ENCODE results near the gene ADD1.

The ADD1 gene

GRCh38 chr4:2804449-2804972 lies 39.1 kb upstream of the ADD1 start:
- no peak overlapping the region for H3K4me3 ChIP-seq (ENCODE audit: low read length)
- H3K9me2 ChIP-seq (replicated peaks; ENCODE audit: control insufficient read depth, low read length): no peaks in the 10 kb centered on the region
- H3F3A ChIP-seq (ENCODE audit: control insufficient read depth, insufficient read depth): no peaks in the 10 kb centered on the region
- H3K27ac ChIP-seq (ENCODE audit: low read depth, low read length): no peak overlapping the region
- no peaks in the 10 kb centered on the region for H3K79me2 ChIP-seq (ENCODE audit: control insufficient read depth, low read length)
- peaks cover 38% of the 10 kb centered on the region for H3K4me1 ChIP-seq (ENCODE audit: control insufficient read depth, low read length)
- no peaks in the 10 kb centered on the region; the same call in 1 of the 2 replicates for H4K20me1 ChIP-seq (ENCODE audit: control insufficient read depth, insufficient read depth, low read depth, low read length)
- H3K36me3 ChIP-seq (ENCODE audit: control insufficient read depth, low read length): no peaks in the 10 kb centered on the region
- H3K27me3 ChIP-seq (ENCODE audit: control insufficient read depth, low read length): peaks cover 7% of the 10 kb centered on the region; the same call in 1 of the 2 replicates
- TF ChIP-seq CTCF (IDR thresholded peaks at IDR 0.05; ENCODE audit: low read depth, low read length, poor library complexity, severe bottlenecking): no peak
- TF ChIP-seq EZH2phosphoT487 (IDR thresholded peaks at IDR 0.05; ENCODE audit: borderline replicate concordance, low read length): no peak
- no peaks in the 10 kb centered on the region for H3K9me3 ChIP-seq (ENCODE audit: control insufficient read depth, insufficient read depth, low read length)
- no peak overlapping the region for H3K4me2 ChIP-seq (ENCODE audit: low read length)

- H3F3A ChIP-seq (ENCODE audit: control insufficient read depth, insufficient read depth): no peaks in the 10 kb centered on the region
- H3K27me3 ChIP-seq (ENCODE audit: control insufficient read depth, low read length): peaks cover 8% of the 10 kb centered on the region; the same call in 1 of the 2 replicates
- peaks cover 37% of the 10 kb centered on the region for H3K4me1 ChIP-seq (ENCODE audit: control insufficient read depth, low read length)
- no peaks in the 10 kb centered on the region; the same call in 1 of the 2 replicates for H4K20me1 ChIP-seq (ENCODE audit: control insufficient read depth, insufficient read depth, low read depth, low read length)
- H3K9me2 ChIP-seq (replicated peaks; ENCODE audit: control insufficient read depth, low read length): no peaks in the 10 kb centered on the region
- H3K4me2 ChIP-seq (ENCODE audit: low read length): no peak overlapping the region
- no peaks in the 10 kb centered on the region for H3K9me3 ChIP-seq (ENCODE audit: control insufficient read depth, insufficient read depth, low read length)
- H3K79me2 ChIP-seq (ENCODE audit: control insufficient read depth, low read length): no peaks in the 10 kb centered on the region
- no peaks in the 10 kb centered on the region for H3K36me3 ChIP-seq (ENCODE audit: control insufficient read depth, low read length)
- no peak for TF ChIP-seq EZH2phosphoT487 (IDR thresholded peaks at IDR 0.05; ENCODE audit: borderline replicate concordance, low read length)
- no peak for TF ChIP-seq CTCF (IDR thresholded peaks at IDR 0.05; ENCODE audit: low read depth, low read length, poor library complexity, severe bottlenecking)
- no peak overlapping the region for H3K27ac ChIP-seq (ENCODE audit: low read depth, low read length)
- H3K4me3 ChIP-seq (ENCODE audit: low read length): no peak overlapping the region
Observed at GRCh38 chr4:2804973-2805501, 38.6 kb upstream of the ADD1 start.

- peaks cover 6% of the 10 kb centered on the region; the same call in 1 of the 2 replicates for H3K27me3 ChIP-seq (ENCODE audit: control insufficient read depth, low read length)
- H3K4me3 ChIP-seq (ENCODE audit: low read length): 0 out of 2 replicates have a peak overlapping the region, but pooled peaks have one; percentile 1
- no peaks in the 10 kb centered on the region for H3K36me3 ChIP-seq (ENCODE audit: control insufficient read depth, low read length)
- peak overlapping the region; percentile 27 for H3K4me2 ChIP-seq (ENCODE audit: low read length)
- H3K9me3 ChIP-seq (ENCODE audit: control insufficient read depth, insufficient read depth, low read length): no peaks in the 10 kb centered on the region
- H3K79me2 ChIP-seq (ENCODE audit: control insufficient read depth, low read length): no peaks in the 10 kb centered on the region
- TF ChIP-seq EZH2phosphoT487 (IDR thresholded peaks at IDR 0.05; ENCODE audit: borderline replicate concordance, low read length): no peak
- no peak for TF ChIP-seq CTCF (IDR thresholded peaks at IDR 0.05; ENCODE audit: low read depth, low read length, poor library complexity, severe bottlenecking)
- peak overlapping the region; percentile 19; the same call in 1 of the 2 replicates for H3K27ac ChIP-seq (ENCODE audit: low read depth, low read length)
- H4K20me1 ChIP-seq (ENCODE audit: control insufficient read depth, insufficient read depth, low read depth, low read length): no peaks in the 10 kb centered on the region; the same call in 1 of the 2 replicates
- no peaks in the 10 kb centered on the region for H3K9me2 ChIP-seq (replicated peaks; ENCODE audit: control insufficient read depth, low read length)
- no peaks in the 10 kb centered on the region for H3F3A ChIP-seq (ENCODE audit: control insufficient read depth, insufficient read depth)
- H3K4me1 ChIP-seq (ENCODE audit: control insufficient read depth, low read length): peaks cover 35% of the 10 kb centered on the region
Observed at GRCh38 chr4:2805712-2806389, 37.8 kb upstream of the ADD1 start.

All from DOHH2 (cell line).